Body of pancreas (tissue), 4 donors: ENCODE data around the gene KRTAP21-2. TPM values are rescaled to one million over a fixed set of nuclear protein-coding genes. Genes with fewer than 3 reads are reported as not detected.

ENCODE experiments used
- ATAC-seq: fragments of 150-250 bp; one replicate; pipeline ENCODE4 v1.9.1; 2016
- DNase-seq, 4 donors: peaks; one replicate each; pipeline ENCODE4 v3.0.0-alpha.2; 2019
- H3K27ac ChIP-seq, 4 donors: fragments of 200-600 bp; sonication (generic); 1 replicate in 3 of 4; 2 replicates in 1 of 4; pipeline versions ENCODE4 v1.5.1 to v1.6.1; 2016 to 2019; ENCODE audit warnings: mild to moderate bottlenecking in 1 of 4, mixed read lengths in 1 of 4, moderate library complexity in 1 of 4
- H3K27me3 ChIP-seq, 2 donors: fragments of 200-600 bp; sonication (generic); one replicate each; pipeline ENCODE4 v1.6.0; 2016; ENCODE audit warnings: mild to moderate bottlenecking in 1 of 2
- H3K36me3 ChIP-seq, 2 donors: fragments of 200-600 bp; sonication (generic); replicated peaks in 1 of 2; 2 replicates each; pipeline ENCODE4 v1.5.1; 2016; ENCODE audit warnings: low read depth in 2 of 2; ENCODE audit not compliant: insufficient read depth in 1 of 2
- H3K4me1 ChIP-seq: fragments of 200-600 bp; sonication (generic); one replicate; pipeline ENCODE4 v1.6.0; 2016
- H3K4me3 ChIP-seq, 2 donors: fragments of 200-600 bp; sonication (generic); 1 replicate in 1 of 2; 2 replicates in 1 of 2; pipeline ENCODE4 v1.5.1; 2016 to 2019
- H3K9me3 ChIP-seq, 3 donors: fragments of 200-600 bp; sonication (generic); 1 replicate in 2 of 3; 2 replicates in 1 of 3; pipeline ENCODE4 v1.5.1; 2016
- CTCF ChIP-seq, 7 experiments: fragments of 450-650 bp in 4 of 7; fragments of 200-600 bp in 3 of 7; sonication (generic) in 3 of 7; IDR thresholded peaks; one replicate each; pipeline ENCODE4 v1.5.1; 2016 to 2019; ENCODE audit warnings: antibody characterized with exemption in 7 of 7
- POLR2A ChIP-seq, 3 donors: fragments of 450-650 bp; IDR thresholded peaks; one replicate each; pipeline ENCODE4 v1.6.1; 2016; ENCODE audit warnings: antibody characterized with exemption in 3 of 3, mild to moderate bottlenecking in 2 of 3
- WGBS, 2 donors: methylation state at CpG; one replicate each; pipeline ENCODE4 v1.1.5; 2017; 5-methylcytosine and 5-hydroxymethylcytosine counted together
- intact Hi-C: fragments of 100-400 bp; cut with DNase I; formaldehyde crosslinking; loops from one replicate; pipeline ENCODE4 v1.15.1; 2023
- small RNA-seq: library from RNA; depleted of rRNA; stranded (forward); fragments of <200 nt; gene quantifications from one replicate; pipeline ENCODE3, GENCODE V24; 2016
- total RNA-seq, 2 donors: library from RNA; depleted of rRNA; stranded (reverse); fragments of >200 nt; gene quantifications; one replicate each; pipeline ENCODE4 v1.1.0, GENCODE V29; 2016

KRTAP21-2 gene
- total RNA-seq, 2 donors from 2014 or later = not detected

GRCh38 chr21:30714456-30714855, 32.6 kb downstream of the KRTAP21-2 start:
- Histone ChIP-seq H3K4me1 (no peaks in the 10 kb centered on the region), H3K36me3 (no peaks in the 10 kb centered on the region), H3K9me3 (no peaks in the 10 kb centered on the region), H3K4me3 (no peak overlapping the region), H3K27me3 (no peaks in the 10 kb centered on the region), H3K27ac (no peak overlapping the region)
- 20 to 33% methylated on average over 3 of the region's 3 CpGs for WGBS, 2 donors
- peak in 1 of 4 donors; percentile 11 for DNase-seq
- ATAC-seq = no peak
- no peak for TF ChIP-seq CTCF (IDR thresholded peaks at IDR 0.05)
- no peak for TF ChIP-seq POLR2A (IDR thresholded peaks at IDR 0.05)
- intact Hi-C loops = no loop called here

GRCh38 chr21:30713766-30714165, 33.3 kb downstream of the KRTAP21-2 start:
- no peaks in the 10 kb centered on the region for H3K27me3 ChIP-seq
- no peak for ATAC-seq
- H3K9me3 ChIP-seq = no peaks in the 10 kb centered on the region
- H3K4me1 ChIP-seq = no peaks in the 10 kb centered on the region
- no peak for TF ChIP-seq CTCF (IDR thresholded peaks at IDR 0.05)
- no peak for TF ChIP-seq POLR2A (IDR thresholded peaks at IDR 0.05)
- H3K36me3 ChIP-seq = no peaks in the 10 kb centered on the region
- no peak for DNase-seq
- no peak overlapping the region for H3K4me3 ChIP-seq
- intact Hi-C loops = no loop called here
- H3K27ac ChIP-seq = no peak overlapping the region
- WGBS, 2 donors = 73 to 95% methylated on average over 3 of the region's 3 CpGs

GRCh38 chr21:30710499-30710898, 36.6 kb downstream of the KRTAP21-2 start:
- TF ChIP-seq CTCF (IDR thresholded peaks at IDR 0.05) = no peak
- no peak for TF ChIP-seq POLR2A (IDR thresholded peaks at IDR 0.05)
- no peaks in the 10 kb centered on the region for H3K4me1 ChIP-seq

GRCh38 chr21:30707409-30707808, 39.6 kb downstream of the KRTAP21-2 start:
- DNase-seq (no peak), ATAC-seq (no peak)
- Histone ChIP-seq H3K4me1 (no peaks in the 10 kb centered on the region), H3K36me3 (no peaks in the 10 kb centered on the region), H3K4me3 (no peak overlapping the region), H3K9me3 (no peaks in the 10 kb centered on the region), H3K27me3 (no peaks in the 10 kb centered on the region), H3K27ac (no peak overlapping the region)
- no peak for TF ChIP-seq CTCF (IDR thresholded peaks at IDR 0.05)
- TF ChIP-seq POLR2A (IDR thresholded peaks at IDR 0.05) = no peak
- intact Hi-C loops = no loop called here

More at GRCh38 chr21:30710499-30710898, 36.6 kb downstream of the KRTAP21-2 start:
- Histone ChIP-seq H3K36me3 (no peaks in the 10 kb centered on the region), H3K9me3 (no peaks in the 10 kb centered on the region), H3K27ac (no peak overlapping the region), H3K27me3 (no peaks in the 10 kb centered on the region), H3K4me3 (no peak overlapping the region)
- ATAC-seq (no peak), DNase-seq (no peak)
- 33 to 35% methylated on average over 3 of the region's 3 CpGs for WGBS, 2 donors
- intact Hi-C loops = no loop called here

Small RNA genes within 50 kb of the gene (small RNA-seq; reads per million reads assigned to genes)
- gene AP000244.1 (not detected), gene KRTAP21-3 (not detected)

Other genes with a start within 250 kb of the KRTAP21-2 start
- gene KRTAP19-5, start 245.1 kb downstream of the KRTAP21-2 start, total RNA-seq = not detected
- gene KRTAP19-6, start 205.4 kb downstream of the KRTAP21-2 start, total RNA-seq = not detected
- not detected for gene KRTAP19-7, start 185.9 kb downstream of the KRTAP21-2 start, total RNA-seq
- gene KRTAP22-2, start 156.9 kb downstream of the KRTAP21-2 start, total RNA-seq = not detected
- gene KRTAP6-3, start 154.8 kb downstream of the KRTAP21-2 start, total RNA-seq = not detected
- not detected for gene KRTAP6-2, start 148.4 kb downstream of the KRTAP21-2 start, total RNA-seq
- gene KRTAP22-1, start 146.2 kb downstream of the KRTAP21-2 start, total RNA-seq = not detected
- not detected for gene KRTAP6-1, start 133.3 kb downstream of the KRTAP21-2 start, total RNA-seq
- not detected for gene KRTAP20-1, start 130.8 kb downstream of the KRTAP21-2 start, total RNA-seq
- not detected for gene KRTAP20-4, start 126.6 kb downstream of the KRTAP21-2 start, total RNA-seq
- gene KRTAP20-2, start 112.1 kb downstream of the KRTAP21-2 start, total RNA-seq = not detected
- not detected for gene KRTAP20-3, start 104.4 kb downstream of the KRTAP21-2 start, total RNA-seq
- not detected for gene KRTAP21-3, start 28.5 kb downstream of the KRTAP21-2 start, total RNA-seq
- gene KRTAP21-1, start 8.2 kb upstream of the KRTAP21-2 start, total RNA-seq = not detected
- gene KRTAP8-1, start 66.0 kb upstream of the KRTAP21-2 start, total RNA-seq = not detected
- not detected for gene KRTAP7-1, start 82.5 kb upstream of the KRTAP21-2 start, total RNA-seq
- gene KRTAP11-1, start 134.3 kb upstream of the KRTAP21-2 start, total RNA-seq = not detected